Ishikawa (cell line): Measurements from ENCODE around the gene CHST15.

ENCODE experiments used
- CEBPB ChIP-seq: IDR thresholded peaks from 2 replicates; pipeline ENCODE4 v1.6.1; 2012
- EP300 ChIP-seq: IDR thresholded peaks from 2 replicates; pipeline ENCODE4 v1.6.1; 2012; ENCODE audit warnings: borderline replicate concordance
- FOXM1 ChIP-seq: IDR thresholded peaks from 2 replicates; pipeline ENCODE4 v1.6.1; 2012; ENCODE audit warnings: low read depth, borderline replicate concordance
- RAD21 ChIP-seq: IDR thresholded peaks from 2 replicates; pipeline ENCODE4 v1.6.1; 2012; ENCODE audit warnings: low read depth
- TAF1 ChIP-seq: IDR thresholded peaks from 2 replicates; pipeline ENCODE4 v1.6.1; 2012; ENCODE audit warnings: low read depth, mild to moderate bottlenecking
- TCF12 ChIP-seq: IDR thresholded peaks from 2 replicates; pipeline ENCODE4 v1.6.1; 2012; ENCODE audit warnings: low read depth
- TEAD4 ChIP-seq: IDR thresholded peaks from 2 replicates; pipeline ENCODE4 v1.6.1; 2012
- YY1 ChIP-seq: IDR thresholded peaks from 2 replicates; pipeline ENCODE4 v1.6.1; 2012; ENCODE audit warnings: low read depth
- TF ChIP-seq, protein P1 (sequence below): IDR thresholded peaks from 2 replicates; pipeline ENCODE4 v1.6.1; 2012
- TF ChIP-seq, protein P2 (sequence below): IDR thresholded peaks from 2 replicates; pipeline ENCODE4 v1.6.1; 2012
- TF ChIP-seq, protein P3 (sequence below): IDR thresholded peaks from 2 replicates; pipeline ENCODE4 v1.6.1; 2012; ENCODE audit warnings: low read depth, mild to moderate bottlenecking

DNA sequence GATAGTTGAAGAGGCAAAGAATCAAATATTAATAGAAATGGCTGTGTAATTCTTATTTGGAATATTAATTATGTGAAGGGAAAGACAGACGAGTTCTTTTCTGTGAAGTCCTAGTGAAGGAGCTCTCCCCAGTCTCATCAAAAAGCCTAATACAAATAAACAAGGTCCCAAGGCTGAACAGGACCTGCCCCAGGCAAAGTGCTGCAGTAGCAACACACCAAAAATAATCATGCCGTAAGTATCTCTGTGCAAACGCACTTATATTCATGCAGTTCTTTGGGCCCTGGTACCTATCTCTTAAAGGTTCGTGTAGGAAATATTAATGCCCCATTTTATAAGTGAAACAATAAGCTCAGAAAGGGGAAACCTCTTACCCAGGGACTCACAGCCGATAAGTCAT, 12.2 kb upstream of the CHST15 start:
- TF ChIP-seq, protein P1, sequence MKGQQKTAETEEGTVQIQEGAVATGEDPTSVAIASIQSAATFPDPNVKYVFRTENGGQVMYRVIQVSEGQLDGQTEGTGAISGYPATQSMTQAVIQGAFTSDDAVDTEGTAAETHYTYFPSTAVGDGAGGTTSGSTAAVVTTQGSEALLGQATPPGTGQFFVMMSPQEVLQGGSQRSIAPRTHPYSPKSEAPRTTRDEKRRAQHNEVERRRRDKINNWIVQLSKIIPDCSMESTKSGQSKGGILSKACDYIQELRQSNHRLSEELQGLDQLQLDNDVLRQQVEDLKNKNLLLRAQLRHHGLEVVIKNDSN, result no peak
- TF ChIP-seq CEBPB, result no peak
- no peak for TF ChIP-seq YY1
- no peak for TF ChIP-seq TCF12
- no peak for TF ChIP-seq EP300
- TF ChIP-seq, protein P2, sequence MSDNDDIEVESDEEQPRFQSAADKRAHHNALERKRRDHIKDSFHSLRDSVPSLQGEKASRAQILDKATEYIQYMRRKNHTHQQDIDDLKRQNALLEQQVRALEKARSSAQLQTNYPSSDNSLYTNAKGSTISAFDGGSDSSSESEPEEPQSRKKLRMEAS, result no peak
- TF ChIP-seq TEAD4, result no peak
- no peak for TF ChIP-seq FOXM1
- TF ChIP-seq, protein P3, sequence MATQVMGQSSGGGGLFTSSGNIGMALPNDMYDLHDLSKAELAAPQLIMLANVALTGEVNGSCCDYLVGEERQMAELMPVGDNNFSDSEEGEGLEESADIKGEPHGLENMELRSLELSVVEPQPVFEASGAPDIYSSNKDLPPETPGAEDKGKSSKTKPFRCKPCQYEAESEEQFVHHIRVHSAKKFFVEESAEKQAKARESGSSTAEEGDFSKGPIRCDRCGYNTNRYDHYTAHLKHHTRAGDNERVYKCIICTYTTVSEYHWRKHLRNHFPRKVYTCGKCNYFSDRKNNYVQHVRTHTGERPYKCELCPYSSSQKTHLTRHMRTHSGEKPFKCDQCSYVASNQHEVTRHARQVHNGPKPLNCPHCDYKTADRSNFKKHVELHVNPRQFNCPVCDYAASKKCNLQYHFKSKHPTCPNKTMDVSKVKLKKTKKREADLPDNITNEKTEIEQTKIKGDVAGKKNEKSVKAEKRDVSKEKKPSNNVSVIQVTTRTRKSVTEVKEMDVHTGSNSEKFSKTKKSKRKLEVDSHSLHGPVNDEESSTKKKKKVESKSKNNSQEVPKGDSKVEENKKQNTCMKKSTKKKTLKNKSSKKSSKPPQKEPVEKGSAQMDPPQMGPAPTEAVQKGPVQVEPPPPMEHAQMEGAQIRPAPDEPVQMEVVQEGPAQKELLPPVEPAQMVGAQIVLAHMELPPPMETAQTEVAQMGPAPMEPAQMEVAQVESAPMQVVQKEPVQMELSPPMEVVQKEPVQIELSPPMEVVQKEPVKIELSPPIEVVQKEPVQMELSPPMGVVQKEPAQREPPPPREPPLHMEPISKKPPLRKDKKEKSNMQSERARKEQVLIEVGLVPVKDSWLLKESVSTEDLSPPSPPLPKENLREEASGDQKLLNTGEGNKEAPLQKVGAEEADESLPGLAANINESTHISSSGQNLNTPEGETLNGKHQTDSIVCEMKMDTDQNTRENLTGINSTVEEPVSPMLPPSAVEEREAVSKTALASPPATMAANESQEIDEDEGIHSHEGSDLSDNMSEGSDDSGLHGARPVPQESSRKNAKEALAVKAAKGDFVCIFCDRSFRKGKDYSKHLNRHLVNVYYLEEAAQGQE, result no peak
- no peak for TF ChIP-seq TAF1
- no peak for TF ChIP-seq RAD21
